ENCODE results near the gene BEST3.

BEST3 gene

DNA sequence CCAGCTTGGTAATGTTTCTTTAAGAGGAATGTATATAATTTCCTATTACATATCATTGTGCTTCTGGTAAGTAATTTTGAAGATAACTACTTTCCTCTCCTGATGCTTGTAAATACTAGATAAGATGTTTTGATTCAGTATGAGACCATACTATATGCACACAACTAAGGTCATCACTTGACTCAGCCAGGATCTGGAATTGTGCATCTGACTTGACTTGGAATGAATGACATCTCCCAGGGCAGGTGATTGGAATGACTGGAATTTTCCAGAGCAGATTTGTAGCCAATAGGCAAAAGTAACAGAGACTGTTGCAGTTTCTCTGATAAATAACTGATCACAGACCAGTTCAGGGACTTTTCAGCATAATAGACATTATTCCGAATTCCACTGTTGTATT, 11.1 kb downstream of the BEST3 start:
- TF ChIP-seq CTCF (IDR thresholded peaks at IDR 0.05; ENCODE audit: low read depth, low read length, missing control alignments): no peak
- H3K4me3 ChIP-seq (ENCODE audit: low read depth, low read length): no peak overlapping the region
- no peak for DNase-seq (ENCODE audit: low read depth)

- TF ChIP-seq CTCF (IDR thresholded peaks at IDR 0.05; ENCODE audit: low read depth, low read length, missing control alignments): no peak
- no peak overlapping the region for H3K4me3 ChIP-seq (ENCODE audit: low read depth, low read length)
- DNase-seq (ENCODE audit: low read depth): no peak
Measured at GRCh38 chr12:69687390-69687789, 11.7 kb downstream of the BEST3 start.

DNA sequence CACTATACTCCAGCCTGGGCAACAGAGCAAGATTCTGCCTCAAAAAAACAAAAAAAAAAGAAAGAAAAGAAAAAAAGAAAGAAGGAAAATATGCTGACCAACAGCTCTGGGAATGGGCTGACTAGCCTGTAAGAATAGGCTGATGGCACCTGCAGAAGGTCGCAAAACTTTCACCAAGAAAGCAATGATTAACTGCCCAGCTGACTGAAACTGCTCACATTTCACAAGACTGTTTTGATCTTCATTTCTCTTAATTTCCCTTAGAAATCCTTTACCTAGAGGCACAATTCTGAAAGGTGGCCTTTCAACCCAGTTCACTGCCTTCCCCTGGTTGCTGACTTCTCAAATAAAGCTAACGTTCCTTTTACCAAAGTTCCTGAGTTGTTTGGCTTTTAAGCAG, 12.4 kb downstream of the BEST3 start:
- no peak overlapping the region for H3K4me3 ChIP-seq (ENCODE audit: low read depth, low read length)
- DNase-seq (ENCODE audit: low read depth): no peak
- no peak for TF ChIP-seq CTCF (IDR thresholded peaks at IDR 0.05; ENCODE audit: low read depth, low read length, missing control alignments)

GRCh38 chr12:69685810-69686209, 13.3 kb downstream of the BEST3 start:
- H3K4me3 ChIP-seq (ENCODE audit: low read depth, low read length): no peak overlapping the region
- DNase-seq (ENCODE audit: low read depth): no peak
- TF ChIP-seq CTCF (IDR thresholded peaks at IDR 0.05; ENCODE audit: low read depth, low read length, missing control alignments): no peak

- no peak overlapping the region for H3K4me3 ChIP-seq (ENCODE audit: low read depth, low read length)
- TF ChIP-seq CTCF (IDR thresholded peaks at IDR 0.05; ENCODE audit: low read depth, low read length, missing control alignments): no peak
- no peak for DNase-seq (ENCODE audit: low read depth)
Measured at GRCh38 chr12:69684466-69684865, 14.6 kb downstream of the BEST3 start.

- H3K4me3 ChIP-seq (ENCODE audit: low read depth, low read length): no peak overlapping the region
- no peak for DNase-seq (ENCODE audit: low read depth)
- TF ChIP-seq CTCF (IDR thresholded peaks at IDR 0.05; ENCODE audit: low read depth, low read length, missing control alignments): no peak
Measured at GRCh38 chr12:69682110-69682755, 16.9 kb downstream of the BEST3 start.

DNA sequence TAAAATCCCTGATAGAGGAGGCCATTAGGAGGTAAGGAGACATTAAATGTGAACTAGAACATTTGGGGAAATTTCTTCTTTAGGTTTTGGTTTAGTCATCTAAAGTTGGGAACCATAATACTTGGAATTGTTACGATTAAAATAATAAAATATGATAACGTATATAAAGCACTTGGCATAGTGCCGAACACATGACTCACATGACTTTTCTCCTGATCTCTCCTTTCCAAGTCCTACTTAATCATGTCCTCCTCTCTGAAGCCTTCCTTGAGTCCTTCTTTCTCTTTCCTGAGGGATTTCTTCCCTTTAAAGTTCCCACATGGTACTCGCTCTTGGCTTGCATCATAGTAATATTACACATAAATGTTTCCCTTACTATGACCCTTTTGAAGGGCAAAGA, 20.0 kb downstream of the BEST3 start:
- TF ChIP-seq CTCF (IDR thresholded peaks at IDR 0.05; ENCODE audit: low read depth, low read length, missing control alignments): no peak
- DNase-seq (ENCODE audit: low read depth): no peak
- H3K4me3 ChIP-seq (ENCODE audit: low read depth, low read length): no peak overlapping the region

All from GM12864 (cell line).